ENCODE measurements around the gene CGB8.

CGB8 gene

GRCh38 chr19:49010453-49010852 lies 38.5 kb downstream of the CGB8 start:
- no peak overlapping the region for H3K9ac ChIP-seq (ENCODE audit: low read depth in 1 of 2, low read length in 2 of 2)
- no peaks in the 10 kb centered on the region for H3K27me3 ChIP-seq (ENCODE audit: control insufficient read depth in 1 of 2, insufficient read depth in 2 of 2, low read length in 2 of 2)
- peaks cover 32 to 72% of the 10 kb centered on the region in 2 donors for H3K36me3 ChIP-seq (ENCODE audit: control insufficient read depth in 1 of 2, insufficient read depth in 2 of 2, low read length in 2 of 2)
- no peak overlapping the region for H3K27ac ChIP-seq (ENCODE audit: low read depth, low read length)
- no peaks in the 10 kb centered on the region for H3K9me3 ChIP-seq (ENCODE audit: control insufficient read depth in 1 of 2, low read length in 2 of 2)
- no peak overlapping the region for H3K4me3 ChIP-seq (ENCODE audit: low read depth in 1 of 2, low read length in 2 of 2)
- H3K4me1 ChIP-seq (ENCODE audit: control insufficient read depth in 1 of 2, insufficient read depth in 2 of 2, low read length in 2 of 2), result no peaks in the 10 kb centered on the region

GRCh38 chr19:49009828-49010227 lies 39.1 kb downstream of the CGB8 start:
- H3K36me3 ChIP-seq (ENCODE audit: control insufficient read depth in 1 of 2, insufficient read depth in 2 of 2, low read length in 2 of 2), result peaks cover 32 to 72% of the 10 kb centered on the region in 2 donors
- no peaks in the 10 kb centered on the region for H3K27me3 ChIP-seq (ENCODE audit: control insufficient read depth in 1 of 2, insufficient read depth in 2 of 2, low read length in 2 of 2)
- no peaks in the 10 kb centered on the region for H3K9me3 ChIP-seq (ENCODE audit: control insufficient read depth in 1 of 2, low read length in 2 of 2)
- no peak overlapping the region for H3K4me3 ChIP-seq (ENCODE audit: low read depth in 1 of 2, low read length in 2 of 2)
- no peaks in the 10 kb centered on the region for H3K4me1 ChIP-seq (ENCODE audit: control insufficient read depth in 1 of 2, insufficient read depth in 2 of 2, low read length in 2 of 2)
- H3K9ac ChIP-seq (ENCODE audit: low read depth in 1 of 2, low read length in 2 of 2), result no peak overlapping the region
- H3K27ac ChIP-seq (ENCODE audit: low read depth, low read length), result no peak overlapping the region

GRCh38 chr19:49006905-49007304 lies 42.0 kb downstream of the CGB8 start:
- Histone ChIP-seq H3K9me3 (ENCODE audit: control insufficient read depth in 1 of 2, low read length in 2 of 2) (no peaks in the 10 kb centered on the region), H3K4me1 (ENCODE audit: control insufficient read depth in 1 of 2, insufficient read depth in 2 of 2, low read length in 2 of 2) (no peaks in the 10 kb centered on the region), H3K36me3 (ENCODE audit: control insufficient read depth in 1 of 2, insufficient read depth in 2 of 2, low read length in 2 of 2) (peaks cover 36 to 70% of the 10 kb centered on the region in 2 donors), H3K27me3 (ENCODE audit: control insufficient read depth in 1 of 2, insufficient read depth in 2 of 2, low read length in 2 of 2) (no peaks in the 10 kb centered on the region), H3K9ac (ENCODE audit: low read depth in 1 of 2, low read length in 2 of 2) (no peak overlapping the region), H3K27ac (ENCODE audit: low read depth, low read length) (no peak overlapping the region), H3K4me3 (ENCODE audit: low read depth in 1 of 2, low read length in 2 of 2) (no peak overlapping the region)

- Histone ChIP-seq H3K36me3 (ENCODE audit: control insufficient read depth in 1 of 2, insufficient read depth in 2 of 2, low read length in 2 of 2) (peaks cover 24 to 53% of the 10 kb centered on the region in 2 donors), H3K4me3 (ENCODE audit: low read depth in 1 of 2, low read length in 2 of 2) (no peak overlapping the region), H3K27me3 (ENCODE audit: control insufficient read depth in 1 of 2, insufficient read depth in 2 of 2, low read length in 2 of 2) (no peaks in the 10 kb centered on the region), H3K9ac (ENCODE audit: low read depth in 1 of 2, low read length in 2 of 2) (no peak overlapping the region), H3K4me1 (ENCODE audit: control insufficient read depth in 1 of 2, insufficient read depth in 2 of 2, low read length in 2 of 2) (no peaks in the 10 kb centered on the region), H3K9me3 (ENCODE audit: control insufficient read depth in 1 of 2, low read length in 2 of 2) (no peaks in the 10 kb centered on the region), H3K27ac (ENCODE audit: low read depth, low read length) (no peak overlapping the region)
These were observed 43.8 kb downstream of the CGB8 start for GRCh38 chr19:49004964-49005614.

GRCh38 chr19:49004133-49004532 lies 44.8 kb downstream of the CGB8 start:
- Histone ChIP-seq H3K36me3 (ENCODE audit: control insufficient read depth in 1 of 2, insufficient read depth in 2 of 2, low read length in 2 of 2) (peaks cover 20 to 49% of the 10 kb centered on the region in 2 donors), H3K9me3 (ENCODE audit: control insufficient read depth in 1 of 2, low read length in 2 of 2) (no peaks in the 10 kb centered on the region), H3K27me3 (ENCODE audit: control insufficient read depth in 1 of 2, insufficient read depth in 2 of 2, low read length in 2 of 2) (no peaks in the 10 kb centered on the region), H3K27ac (ENCODE audit: low read depth, low read length) (no peak overlapping the region), H3K9ac (ENCODE audit: low read depth in 1 of 2, low read length in 2 of 2) (no peak overlapping the region), H3K4me3 (ENCODE audit: low read depth in 1 of 2, low read length in 2 of 2) (no peak overlapping the region), H3K4me1 (ENCODE audit: control insufficient read depth in 1 of 2, insufficient read depth in 2 of 2, low read length in 2 of 2) (no peaks in the 10 kb centered on the region)

- Histone ChIP-seq H3K36me3 (ENCODE audit: control insufficient read depth in 1 of 2, insufficient read depth in 2 of 2, low read length in 2 of 2) (peaks cover 7 to 24% of the 10 kb centered on the region in 2 donors), H3K4me1 (ENCODE audit: control insufficient read depth in 1 of 2, insufficient read depth in 2 of 2, low read length in 2 of 2) (peaks cover 4 to 5% of the 10 kb centered on the region in 2 donors), H3K9me3 (ENCODE audit: control insufficient read depth in 1 of 2, low read length in 2 of 2) (no peaks in the 10 kb centered on the region), H3K9ac (ENCODE audit: low read depth in 1 of 2, low read length in 2 of 2) (no peak overlapping the region), H3K27me3 (ENCODE audit: control insufficient read depth in 1 of 2, insufficient read depth in 2 of 2, low read length in 2 of 2) (no peaks in the 10 kb centered on the region), H3K4me3 (ENCODE audit: low read depth in 1 of 2, low read length in 2 of 2) (no peak overlapping the region), H3K27ac (ENCODE audit: low read depth, low read length) (no peak overlapping the region)
These were observed 49.2 kb downstream of the CGB8 start for GRCh38 chr19:48999481-49000325.

GRCh38 chr19:48997972-48998371 lies 50.9 kb downstream of the CGB8 start:
- Histone ChIP-seq H3K4me1 (ENCODE audit: control insufficient read depth in 1 of 2, insufficient read depth in 2 of 2, low read length in 2 of 2) (peaks cover 11 to 14% of the 10 kb centered on the region in 2 donors), H3K9ac (ENCODE audit: low read depth in 1 of 2, low read length in 2 of 2) (no peak overlapping the region), H3K36me3 (ENCODE audit: control insufficient read depth in 1 of 2, insufficient read depth in 2 of 2, low read length in 2 of 2) (peaks cover 0 to 12% of the 10 kb centered on the region in 2 donors), H3K27ac (ENCODE audit: low read depth, low read length) (no peak overlapping the region), H3K9me3 (ENCODE audit: control insufficient read depth in 1 of 2, low read length in 2 of 2) (no peaks in the 10 kb centered on the region), H3K27me3 (ENCODE audit: control insufficient read depth in 1 of 2, insufficient read depth in 2 of 2, low read length in 2 of 2) (no peaks in the 10 kb centered on the region), H3K4me3 (ENCODE audit: low read depth in 1 of 2, low read length in 2 of 2) (no peak overlapping the region)

Data from duodenal mucosa (tissue), 2 donors.